Hepatocyte (in vitro differentiated cells): ENCODE results near the gene TLNRD1.

Source experiments
- CTCF ChIP-seq: fragments of 200-600 bp; sonication (generic); IDR thresholded peaks from 2 replicates; pipeline ENCODE4 v1.5.1; 2016; ENCODE audit warnings: antibody characterized with exemption, mild to moderate bottlenecking; ENCODE audit not compliant: poor library complexity
- EZH2 ChIP-seq: fragments of 200-600 bp; sonication (generic); IDR thresholded peaks from 2 replicates; pipeline ENCODE4 v1.6.1; 2016; ENCODE audit warnings: antibody characterized with exemption, mild to moderate bottlenecking, borderline replicate concordance
- EZH2phosphoT487 ChIP-seq: fragments of 200-600 bp; sonication (generic); IDR thresholded peaks from one replicate; pipeline ENCODE4 v1.6.1; 2018; ENCODE audit warnings: antibody characterized with exemption, mild to moderate bottlenecking, low read depth, moderate library complexity; ENCODE audit not compliant: unreplicated experiment, severe bottlenecking

- TF ChIP-seq CTCF = no peak
- TF ChIP-seq EZH2phosphoT487 = no peak
- TF ChIP-seq EZH2 = no peak
Observed at GRCh38 chr15:81010086-81010485, 9.4 kb downstream of the TLNRD1 start.
